Measurements from ENCODE around the gene CILP. TPM values are rescaled to one million over a fixed set of nuclear protein-coding genes. Genes with fewer than 3 reads are reported as not detected.

The CILP gene
- total and polyA plus RNA-seq, 11 donors: 0.76 to 58.5 (median 12.0) TPM

GRCh38 chr15:65171428-65171827 lies 39.8 kb downstream of the CILP start:
- no peak for ATAC-seq
- TF ChIP-seq POLR2A (IDR thresholded peaks at IDR 0.05) (no peak), CTCF (IDR thresholded peaks at IDR 0.05) (no peak)
- H3K4me1 ChIP-seq: no peaks in the 10 kb centered on the region
- no peaks in the 10 kb centered on the region for H3K27me3 ChIP-seq
- no peak for DNase-seq
- H3K36me3 ChIP-seq: peaks cover 0 to 87% (median 84%) of the 10 kb centered on the region in 9 donors
- intact Hi-C loops (cut with DNase I): no loop called here
- no peaks in the 10 kb centered on the region for H3K9me3 ChIP-seq
- WGBS, 4 donors: 94 to 97% (median 96%) methylated on average over 5 of the region's 5 CpGs
- H3K27ac ChIP-seq: no peak overlapping the region
- H3K4me3 ChIP-seq: no peak overlapping the region

- Histone ChIP-seq H3K27ac (no peak overlapping the region), H3K36me3 (peaks cover 0 to 90% (median 75%) of the 10 kb centered on the region in 9 donors), H3K4me3 (no peak overlapping the region), H3K9me3 (no peaks in the 10 kb centered on the region), H3K4me1 (peaks cover 0 to 13% (median 0%) of the 10 kb centered on the region in 12 donors), H3K27me3 (no peaks in the 10 kb centered on the region)
- TF ChIP-seq CTCF (IDR thresholded peaks at IDR 0.05): no peak
- TF ChIP-seq POLR2A (IDR thresholded peaks at IDR 0.05): no peak
- DNase-seq (no peak), ATAC-seq (peak in 2 of 4 donors; percentile 35 to 42)
- intact Hi-C loops (cut with DNase I): no loop called here
- WGBS, 4 donors: 88 to 96% (median 95%) methylated on average over 2 of the region's 2 CpGs
Observed at GRCh38 chr15:65165875-65166274, 45.4 kb downstream of the CILP start.

- Histone ChIP-seq H3K27me3 (no peaks in the 10 kb centered on the region), H3K27ac (no peak overlapping the region), H3K36me3 (peaks cover 0 to 88% (median 67%) of the 10 kb centered on the region in 9 donors), H3K4me1 (peaks cover 0 to 13% (median 0%) of the 10 kb centered on the region in 12 donors), H3K4me3 (no peak overlapping the region), H3K9me3 (no peaks in the 10 kb centered on the region)
- TF ChIP-seq POLR2A (IDR thresholded peaks at IDR 0.05) (no peak), CTCF (IDR thresholded peaks at IDR 0.05) (no peak)
- no peak for DNase-seq
- 76 to 84% (median 81%) methylated on average over 1 of the region's 1 CpG for WGBS, 4 donors
- intact Hi-C loops (cut with DNase I): no loop called here
- no peak for ATAC-seq
Observed at GRCh38 chr15:65164139-65164538, 47.1 kb downstream of the CILP start.

GRCh38 chr15:65163041-65163440 lies 48.2 kb downstream of the CILP start:
- peak in 1 of 4 donors; percentile 38 for ATAC-seq
- Histone ChIP-seq H3K27ac (no peak overlapping the region), H3K36me3 (peaks cover 0 to 92% (median 71%) of the 10 kb centered on the region in 9 donors)

More at GRCh38 chr15:65163041-65163440, 48.2 kb downstream of the CILP start:
- Histone ChIP-seq H3K4me1 (peaks cover 0 to 13% (median 0%) of the 10 kb centered on the region in 12 donors), H3K4me3 (no peak overlapping the region), H3K9me3 (no peaks in the 10 kb centered on the region), H3K27me3 (no peaks in the 10 kb centered on the region)
- intact Hi-C loops (cut with DNase I): no loop called here
- DNase-seq: no peak
- TF ChIP-seq POLR2A (IDR thresholded peaks at IDR 0.05) (no peak), CTCF (IDR thresholded peaks at IDR 0.05) (no peak)
- 70 to 77% (median 72%) methylated on average over 4 of the region's 4 CpGs for WGBS, 4 donors

Measured in heart left ventricle (tissue), 16 donors.